ENCODE measurements around the gene MRPL50. TPM values are rescaled to one million over a fixed set of nuclear protein-coding genes. Genes with fewer than 3 reads are reported as not detected.
A peak's percentile ranks its signal among the peaks of the same experiment; 100 is the strongest.

The MRPL50 gene
- total and polyA plus RNA-seq, 9 of the 15 experiments (the other 6 are each of a cell fraction or from before 2014, with no cell fraction given), result 17.5 to 107 (median 37.4) TPM

- TF ChIP-seq SIRT6 (IDR thresholded peaks at IDR 0.05; ENCODE audit: low read depth, low read length) (no peak), FIP1L1 (IDR thresholded peaks at IDR 0.05; ENCODE audit: low read depth, low read length, poor library complexity, severe bottlenecking) (no peak), ZNF23 (CRISPR knock-in tag; IDR thresholded peaks at IDR 0.05) (no peak), ZBTB34 (CRISPR knock-in tag; IDR thresholded peaks at IDR 0.05) (no peak), SMARCA4 (IDR thresholded peaks at IDR 0.05) (0 out of 2 replicates have a peak, but pooled peaks have one; percentile 60), TCF7L2 (IDR thresholded peaks at IDR 0.05; ENCODE audit: low read depth, low read length) (no peak), EP300 (IDR thresholded peaks at IDR 0.05; ENCODE audit: low read length) (peak; percentile 78; the same call in 1 of the 2 replicates), STAT5A (IDR thresholded peaks at IDR 0.05; ENCODE audit: borderline replicate concordance, low read length) (peak; percentile 32; the same call in 1 of the 2 replicates), NCOR1 (IDR thresholded peaks at IDR 0.05) (peak; percentile 73), CBX1 (IDR thresholded peaks at IDR 0.05; ENCODE audit: low read depth) (no peak), HNRNPLL (IDR thresholded peaks at IDR 0.05; ENCODE audit: low read depth, low read length, poor library complexity, severe bottlenecking) (no peak), LEF1 (IDR thresholded peaks at IDR 0.05) (peak; percentile 29; the same call in 1 of the 2 replicates), TFAM (CRISPR knock-in tag; conservative IDR thresholded peaks at IDR 0.05) (no peak), SMARCE1 (IDR thresholded peaks at IDR 0.05) (peak; percentile 54; the same call in 1 of the 2 replicates), POU5F1 (IDR thresholded peaks at IDR 0.05; ENCODE audit: borderline replicate concordance, low read depth, low read length, partially characterized antibody) (no peak), DPF2 (IDR thresholded peaks at IDR 0.05) (peak; percentile 81), POLR2AphosphoS5 (IDR thresholded peaks at IDR 0.05; ENCODE audit: control insufficient read depth, insufficient read depth, low read depth, low read length) (0 out of 2 replicates have a peak, but pooled peaks have one; percentile 29)
These were observed 32.2 kb downstream of the MRPL50 start (continued) for GRCh38 chr9:101366038-101366756.

Measured in K562 (cell line).